Frontal cortex (tissue), 4 donors: ENCODE results near the gene ABHD13. TPM values are rescaled to one million over a fixed set of nuclear protein-coding genes. Genes with fewer than 3 reads are reported as not detected.
A peak's percentile ranks its signal among the peaks of the same experiment; 100 is the strongest.
"Not testable (repeated sequence)": the region's sequence is repeated elsewhere in the genome, so short reads cannot be mapped to it uniquely, and the experiment has no call there.

Experiments
- DNase-seq, 2 donors: peaks; one replicate each; pipeline ENCODE4 v3.0.0; 2012; ENCODE audit warnings: low spot score in 2 of 2
- FAIRE-seq: peaks from 2 replicates; lab custom pipeline; 2012; peaks lifted over from hg19 to GRCh38; lab: Jason Lieb, UNC
- total RNA-seq: library from RNA; depleted of rRNA; stranded (reverse); fragments of >200 nt; gene quantifications from one replicate; pipeline ENCODE4 v1.2.3, GENCODE V29; 2014
- donor health status: control.
- donor health status: control.
- donor health status: control.

ABHD13 gene
- total RNA-seq, 1 donor from 2014 or later: 17.1 TPM

DNA sequence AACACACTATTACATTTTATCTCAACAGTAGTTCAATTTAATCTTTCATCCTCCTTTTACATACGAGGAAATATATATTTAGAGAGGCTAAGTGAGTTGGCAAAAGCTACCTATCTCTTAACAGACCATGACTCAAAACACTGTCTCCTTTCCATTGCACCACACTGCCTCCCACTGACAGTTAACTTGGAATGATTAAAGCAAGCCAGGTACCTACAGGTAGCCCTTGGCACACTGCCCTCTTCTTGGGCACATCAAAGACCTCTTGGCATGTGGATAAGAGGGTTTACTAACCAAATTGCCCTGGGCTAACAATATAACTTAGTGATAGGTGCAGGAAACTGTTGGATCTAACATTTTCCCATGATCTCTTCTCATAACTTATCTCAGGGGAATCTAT is 1.8 kb downstream of the ABHD13 start:
- DNase-seq (no peak), FAIRE-seq (no peak)

DNA sequence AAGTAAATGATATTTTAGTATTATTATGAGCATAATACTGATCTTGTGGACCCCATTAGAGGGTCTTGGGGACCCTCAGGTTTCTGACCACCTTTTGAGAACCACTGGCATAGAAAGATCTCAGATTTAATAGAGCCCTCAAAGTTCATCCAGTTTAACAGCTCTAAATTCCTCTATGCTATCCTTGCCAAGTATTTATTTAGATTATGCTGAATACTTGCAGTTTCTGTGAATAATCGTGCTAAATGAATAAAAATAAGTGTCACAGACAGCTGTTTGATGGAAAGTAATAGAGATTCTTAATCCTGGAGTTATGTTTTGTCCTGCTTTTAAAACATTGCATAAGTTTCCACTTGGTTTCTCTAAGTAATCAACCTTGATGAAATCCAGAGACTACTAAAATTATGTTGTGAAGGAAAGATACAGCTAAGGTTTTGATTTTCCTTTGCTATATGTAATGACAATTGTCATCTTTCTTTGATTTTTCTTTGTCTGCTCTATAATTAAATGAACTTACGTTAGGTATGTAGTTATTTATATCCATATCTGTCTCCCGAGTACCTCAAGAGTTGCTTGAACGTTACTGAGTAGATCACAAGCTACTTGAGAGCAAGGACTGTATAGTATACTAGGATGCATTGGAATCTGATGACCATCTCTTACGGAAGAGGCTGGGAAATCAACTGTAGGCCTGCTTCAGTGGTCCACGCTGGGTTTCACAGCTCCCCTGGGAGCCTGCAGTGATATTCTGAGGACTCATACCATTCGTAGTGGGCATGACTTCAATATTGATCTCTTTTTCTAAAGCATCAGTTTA is 5.7 kb downstream of the ABHD13 start:
- DNase-seq (no peak), FAIRE-seq (no peak)

GRCh38 chr13:108225440-108225839 is 7.2 kb downstream of the ABHD13 start:
- DNase-seq: no peak
- FAIRE-seq: no peak

- no peak for DNase-seq
- no peak for FAIRE-seq
Measured at GRCh38 chr13:108226184-108226583, 8.0 kb downstream of the ABHD13 start.

GRCh38 chr13:108227651-108228272 is 9.6 kb downstream of the ABHD13 start:
- FAIRE-seq: peak; percentile 97
- DNase-seq: no peak

- no peak for DNase-seq
- FAIRE-seq: no peak
Measured at GRCh38 chr13:108230377-108230776, 12.2 kb downstream of the ABHD13 start.

DNA sequence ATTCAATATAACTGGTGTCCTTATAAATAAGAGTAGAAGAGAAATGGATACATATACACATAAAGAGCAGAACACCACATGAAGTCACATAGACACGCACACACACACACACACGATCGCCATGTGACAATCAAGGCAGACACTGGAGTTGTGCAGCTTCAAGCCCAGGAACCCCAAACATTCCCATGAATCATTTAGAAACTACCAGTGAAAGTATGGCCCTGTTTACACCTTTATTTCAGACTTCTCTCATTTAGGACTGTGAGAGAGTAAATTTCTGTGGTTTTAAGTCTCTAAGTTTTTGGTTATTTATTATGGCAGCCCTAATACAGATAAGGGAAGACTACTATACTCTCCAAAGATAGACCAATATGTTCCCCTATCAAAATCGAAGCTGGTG is 31.0 kb downstream of the ABHD13 start:
- no peak for DNase-seq
- no peak for FAIRE-seq

DNA sequence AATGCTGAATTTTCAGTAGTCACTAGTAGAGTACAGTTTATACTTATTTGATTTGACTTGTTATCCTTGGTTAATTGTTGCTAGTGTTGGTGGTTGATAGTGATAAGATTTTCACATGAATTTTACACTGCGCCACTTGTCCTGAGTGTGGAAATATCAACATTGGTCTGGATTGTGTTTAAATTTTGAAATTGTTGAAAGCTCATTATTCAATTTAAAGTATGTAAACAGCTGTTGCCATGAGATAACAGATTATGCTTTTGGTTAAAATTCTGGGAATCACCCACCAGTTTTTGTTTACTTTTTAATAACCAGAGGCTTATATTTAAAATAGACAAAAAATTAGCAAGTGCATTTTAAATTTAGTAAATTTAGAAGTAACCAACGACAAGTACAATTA is 39.1 kb downstream of the ABHD13 start:
- DNase-seq (no peak), FAIRE-seq (no peak)

DNA sequence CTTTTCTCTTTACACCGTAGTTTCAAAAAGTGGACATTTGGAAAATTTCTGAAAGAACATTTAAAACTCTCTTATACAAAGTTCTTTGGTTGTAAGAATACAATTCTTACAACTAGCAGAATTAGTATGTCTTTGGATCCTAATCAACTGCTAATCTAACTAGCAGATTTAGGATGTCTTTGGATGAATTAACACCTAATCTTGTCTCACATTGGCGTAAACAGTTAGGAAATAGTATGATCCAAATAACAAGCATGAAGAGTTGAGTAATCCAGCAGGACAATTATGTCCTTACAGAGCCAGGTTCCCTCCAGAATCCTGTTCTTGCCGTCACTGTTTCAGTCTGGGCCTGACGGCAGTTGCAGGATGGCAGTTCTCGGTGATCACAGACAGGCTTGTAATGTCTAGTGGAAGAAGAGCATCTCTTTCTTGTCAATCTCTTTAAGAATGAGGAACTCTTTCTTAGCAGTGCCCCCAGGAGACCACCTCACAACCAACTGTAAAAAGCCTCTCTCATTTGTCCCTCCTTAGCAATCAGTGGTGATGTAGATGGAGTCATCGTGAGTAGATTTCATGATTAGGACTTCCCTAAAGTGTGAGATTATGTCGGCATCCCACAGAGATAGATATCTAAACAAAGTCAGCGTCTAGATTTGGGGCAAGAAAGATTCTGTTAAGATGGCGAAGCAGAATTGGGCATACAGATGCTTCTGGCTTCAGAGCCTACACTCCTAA is 45.6 kb downstream of the ABHD13 start:
- no peak for FAIRE-seq

DNA sequence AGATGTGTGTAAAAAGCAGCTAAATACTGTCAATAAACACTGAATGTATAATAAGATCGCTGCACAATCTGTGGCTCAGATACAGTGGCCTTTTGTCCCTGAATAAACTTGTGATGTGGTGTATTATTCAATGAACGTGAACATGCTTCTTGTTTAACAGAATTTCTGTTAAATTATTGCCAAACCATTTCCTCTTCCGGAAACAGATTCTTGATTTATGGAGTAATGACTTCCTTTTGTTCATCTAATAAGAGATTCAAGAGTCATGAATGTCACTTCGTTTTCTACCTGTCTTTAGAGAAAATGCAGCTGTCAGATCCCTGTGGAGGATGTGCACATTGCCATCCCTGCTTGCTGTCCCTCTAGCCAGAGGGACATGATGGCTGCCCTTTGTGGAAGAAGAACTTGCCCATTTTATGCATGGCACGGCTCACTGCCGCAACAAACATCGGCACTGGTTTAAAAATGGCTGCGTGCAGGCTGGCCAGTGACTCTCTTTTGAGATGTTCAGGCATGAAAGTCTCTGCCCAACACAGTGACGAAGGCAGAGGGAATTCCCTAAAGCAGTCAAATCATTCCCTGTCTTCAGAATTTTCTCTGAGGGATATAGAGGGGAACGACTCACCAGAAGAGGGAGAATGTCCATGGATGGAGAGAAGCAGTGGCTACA is 48.3 kb downstream of the ABHD13 start:
- no peak for DNase-seq
- FAIRE-seq: no peak

More for the DNA sequence above, 45.6 kb downstream of the ABHD13 start:
- DNase-seq: no peak

DNA sequence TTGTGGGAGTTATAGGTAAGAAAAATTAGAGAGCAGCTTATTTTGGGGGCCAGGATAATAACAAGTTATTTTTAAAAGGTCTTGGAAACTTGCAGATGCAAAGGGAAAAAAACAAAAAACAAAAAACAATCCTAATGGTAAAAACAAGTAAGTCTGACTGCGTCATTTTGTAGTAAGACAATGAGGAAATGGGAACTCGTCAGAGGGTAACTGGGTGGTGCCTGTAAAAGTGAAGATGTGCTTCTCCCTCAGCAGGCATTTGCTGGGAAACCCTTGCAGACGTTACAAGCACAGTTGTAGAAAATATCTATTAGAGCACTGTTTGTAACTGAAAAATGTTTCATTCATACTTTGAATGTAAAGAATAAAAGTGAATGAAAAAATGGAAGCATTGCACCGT is 49.2 kb downstream of the ABHD13 start:
- FAIRE-seq (no peak), DNase-seq (no peak)

DNA sequence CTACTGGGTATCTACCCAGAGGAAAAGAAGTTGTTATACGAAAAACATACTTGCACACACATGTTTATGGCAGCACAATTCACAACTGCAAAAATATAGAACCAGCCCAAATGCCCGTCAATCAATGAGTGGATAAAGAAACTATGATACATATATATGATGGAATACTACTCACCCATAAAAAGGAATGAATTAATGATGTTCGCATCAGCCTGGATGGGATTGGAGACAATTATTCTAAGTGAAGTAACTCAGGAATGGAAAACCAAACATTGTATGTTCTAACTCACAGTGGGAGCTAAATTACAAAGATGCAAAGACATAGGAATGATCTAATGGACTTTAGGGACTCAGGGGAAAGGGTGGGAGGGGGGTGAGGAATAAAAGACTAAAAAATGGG is 49.7 kb downstream of the ABHD13 start:
- not testable (repeated sequence) for FAIRE-seq, DNase-seq

- DNase-seq (no peak), FAIRE-seq (no peak)
Measured at GRCh38 chr13:108268466-108269112, 50.4 kb downstream of the ABHD13 start.

DNA sequence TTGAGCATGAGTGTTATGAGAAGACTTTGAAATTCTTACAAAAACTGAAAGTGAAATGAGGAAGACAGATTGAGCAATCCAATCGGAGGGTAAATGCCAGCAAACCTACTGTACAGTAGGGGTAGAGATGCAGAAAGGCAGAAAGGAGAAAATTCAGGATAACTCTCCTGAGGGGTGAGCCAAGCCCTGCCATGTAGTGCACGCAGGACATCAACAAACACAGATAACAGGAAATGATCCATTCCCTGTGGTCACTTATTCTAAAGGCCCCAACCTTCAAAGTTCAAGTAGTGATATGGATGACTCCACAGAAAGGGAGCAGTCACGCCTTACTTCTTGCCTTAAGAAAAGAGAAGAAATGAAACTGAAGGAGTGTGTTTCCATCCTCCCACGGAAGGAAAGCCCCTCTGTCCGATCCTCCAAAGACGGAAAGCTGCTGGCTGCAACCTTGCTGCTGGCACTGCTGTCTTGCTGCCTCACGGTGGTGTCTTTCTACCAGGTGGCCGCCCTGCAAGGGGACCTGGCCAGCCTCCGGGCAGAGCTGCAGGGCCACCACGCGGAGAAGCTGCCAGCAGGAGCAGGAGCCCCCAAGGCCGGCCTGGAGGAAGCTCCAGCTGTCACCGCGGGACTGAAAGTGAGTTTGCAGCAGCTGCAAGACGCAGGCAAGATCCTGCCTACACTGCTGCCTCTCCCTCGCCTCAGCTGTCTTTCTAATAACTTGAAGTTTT is 51.6 kb downstream of the ABHD13 start, which contains the start of gene TNFSF13B:
Gene TNFSF13B, plus strand, starts transcription at position 118 of the 728 bp plus-strand sequence. Its CDS starts 178 bp downstream, at position 296.
- no peak for DNase-seq
- no peak for FAIRE-seq

DNA sequence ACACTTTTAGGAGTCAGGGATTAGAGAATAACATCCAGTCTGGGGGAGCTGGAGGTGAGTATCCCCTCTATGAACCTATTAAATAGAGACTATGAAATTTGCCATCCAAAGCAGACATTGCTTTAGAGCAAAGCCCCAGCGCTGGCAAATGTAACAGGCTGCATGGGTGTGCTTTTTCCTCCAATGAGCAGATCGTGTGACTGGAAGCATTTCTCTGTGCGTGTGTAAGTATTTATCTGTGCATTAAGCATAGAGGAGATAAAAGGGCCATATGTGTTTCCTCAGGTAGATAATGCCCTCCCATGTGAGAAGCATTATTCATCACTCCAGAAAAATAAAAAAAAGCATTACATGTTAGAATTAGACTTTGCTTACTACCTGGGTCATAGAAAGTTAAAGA is 52.2 kb downstream of the ABHD13 start:
- no peak for DNase-seq
- FAIRE-seq: no peak

GRCh38 chr13:108272333-108272732 is 54.1 kb downstream of the ABHD13 start:
- FAIRE-seq: no peak

DNA sequence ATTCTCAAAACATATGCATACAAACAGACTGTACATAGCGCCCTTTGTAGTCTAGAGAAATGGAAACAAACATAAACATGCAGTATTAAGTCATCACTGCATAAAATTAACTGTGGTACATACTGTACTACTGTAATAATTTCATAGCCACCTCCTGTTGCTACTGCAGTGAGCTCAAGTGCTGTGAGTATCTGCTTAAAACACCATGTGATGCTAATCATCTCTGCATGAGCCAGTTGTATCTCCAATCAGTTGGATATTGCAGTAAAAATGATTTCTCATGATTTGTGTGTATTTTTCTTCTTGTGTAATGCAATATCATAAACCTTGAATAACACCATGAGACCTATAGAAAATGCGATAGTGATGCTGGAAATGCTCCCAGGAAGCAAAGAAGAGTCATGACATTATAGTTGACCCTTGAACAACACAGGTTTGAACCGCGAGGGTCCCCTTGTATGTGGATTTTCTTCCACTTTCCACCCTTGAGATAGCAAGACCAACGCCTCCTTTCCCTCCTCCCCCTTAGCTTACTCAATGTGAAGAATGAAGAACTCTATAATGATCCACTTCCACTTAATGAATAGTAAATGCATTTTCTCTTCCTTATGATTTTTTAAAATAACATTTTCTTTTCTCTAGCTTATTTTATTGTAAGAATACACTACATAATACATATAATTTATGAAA is 55.4 kb downstream of the ABHD13 start:
- FAIRE-seq (no peak), DNase-seq (no peak)

More at GRCh38 chr13:108272333-108272732, 54.1 kb downstream of the ABHD13 start:
- DNase-seq: no peak

GRCh38 chr13:108274718-108275117 is 56.5 kb downstream of the ABHD13 start:
- FAIRE-seq: no peak
- no peak for DNase-seq
